Activated CD4-positive, alpha-beta T cell treated with anti-CD3 and anti-CD28 coated beads for 1 hour (primary cell): ENCODE results near the gene STARD13.

ENCODE experiments used
- DNase-seq: peaks from one replicate; pipeline ENCODE4 v3.0.0-alpha.2; 2020

Gene STARD13

GRCh38 chr13:33303855-33304597 is 18.5 kb upstream of the STARD13 start:
- DNase-seq: no peak

- DNase-seq: no peak
Observed at GRCh38 chr13:33299626-33300025, 14.1 kb upstream of the STARD13 start.

GRCh38 chr13:33296793-33297425 is 11.4 kb upstream of the STARD13 start:
- DNase-seq: no peak

- no peak for DNase-seq
Observed at GRCh38 chr13:33292712-33293111, 7.2 kb upstream of the STARD13 start.

GRCh38 chr13:33290421-33290965 is 4.9 kb upstream of the STARD13 start:
- DNase-seq: no peak

- DNase-seq: no peak
Observed at GRCh38 chr13:33289966-33290365, 4.4 kb upstream of the STARD13 start.

GRCh38 chr13:33287142-33287882 is 1.8 kb upstream of the STARD13 start:
- DNase-seq: no peak

GRCh38 chr13:33286128-33286527 is 573 bp upstream of the STARD13 start:
- no peak for DNase-seq

- no peak for DNase-seq
Observed at GRCh38 chr13:33284916-33285315, 639 bp downstream of the STARD13 start.

GRCh38 chr13:33284031-33284430 is 1.5 kb downstream of the STARD13 start:
- DNase-seq: no peak

GRCh38 chr13:33283195-33283911 is 2.2 kb downstream of the STARD13 start:
- DNase-seq: no peak

- no peak for DNase-seq
Observed at GRCh38 chr13:33281951-33282595, 3.5 kb downstream of the STARD13 start.

GRCh38 chr13:33280923-33281322 is 4.6 kb downstream of the STARD13 start:
- no peak for DNase-seq

- DNase-seq: no peak
Observed at GRCh38 chr13:33280279-33280905, 5.2 kb downstream of the STARD13 start.

GRCh38 chr13:33279414-33280278 is 5.9 kb downstream of the STARD13 start:
- no peak for DNase-seq

GRCh38 chr13:33278913-33279312 is 6.6 kb downstream of the STARD13 start:
- DNase-seq: no peak

- no peak for DNase-seq
Observed at GRCh38 chr13:33277946-33278345, 7.6 kb downstream of the STARD13 start.

- no peak for DNase-seq
Observed at GRCh38 chr13:33277037-33277740, 8.4 kb downstream of the STARD13 start.

- no peak for DNase-seq
Observed at GRCh38 chr13:33276570-33276969, 9.0 kb downstream of the STARD13 start.

- DNase-seq: no peak
Observed at GRCh38 chr13:33275916-33276315, 9.6 kb downstream of the STARD13 start.
